Stimulated activated CD4-positive, alpha-beta T cell treated with anti-CD3 and anti-CD28 coated beads, Interleukin-12 subunit alpha, Interleukin-12 subunit beta, amount 100 ng/mL, for 48 hours (primary cell): Measurements from ENCODE around the gene PRKCH.
"Not testable (repeated sequence)": the region's sequence is repeated elsewhere in the genome, so short reads cannot be mapped to it uniquely, and the experiment has no call there.

ENCODE experiments used
- DNase-seq, 3 donors: peaks; one replicate each; pipeline ENCODE4 v3.0.0-alpha.2; 2020; ENCODE audit warnings: low read depth in 2 of 3, low spot score in 1 of 3

The PRKCH gene

DNA sequence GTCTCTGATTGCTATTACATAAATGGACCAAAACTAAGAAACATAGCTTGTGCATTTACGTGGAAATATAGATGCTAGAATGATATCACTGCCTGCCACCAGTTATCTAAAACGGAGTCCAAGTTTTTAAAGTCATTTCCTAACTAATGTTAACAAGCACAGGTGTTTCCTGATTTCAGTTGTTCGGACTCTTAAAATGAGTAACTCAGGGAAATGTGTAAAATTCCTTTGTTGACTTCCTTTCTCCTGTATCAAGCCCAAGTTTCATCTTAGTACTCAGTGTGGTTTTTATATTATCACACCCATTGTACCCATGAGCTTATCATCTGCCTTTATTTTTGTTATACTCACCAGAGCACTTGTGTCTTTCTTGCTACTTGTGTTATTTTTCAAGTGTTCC, 13.2 kb upstream of the PRKCH start:
- no peak for DNase-seq

DNA sequence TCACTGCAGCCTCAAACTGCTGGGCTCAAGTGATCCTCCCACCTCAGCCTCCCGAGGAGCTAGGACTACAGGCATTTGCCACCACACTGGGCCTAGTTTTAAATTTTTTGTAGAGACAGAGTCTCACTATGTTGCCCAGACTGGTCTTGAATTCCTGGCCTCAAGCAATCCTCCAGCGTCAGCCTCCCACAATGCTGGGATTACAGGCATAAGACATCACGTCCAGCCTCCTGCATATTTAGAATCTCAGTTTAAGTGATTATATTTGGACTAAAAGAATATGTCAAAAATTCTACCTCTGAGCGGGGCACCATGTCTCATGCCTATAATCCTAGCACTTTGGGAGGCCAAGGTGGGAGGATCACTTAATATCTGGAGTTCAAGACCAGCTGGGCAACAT, 12.7 kb upstream of the PRKCH start:
- DNase-seq, result not testable (repeated sequence)

DNA sequence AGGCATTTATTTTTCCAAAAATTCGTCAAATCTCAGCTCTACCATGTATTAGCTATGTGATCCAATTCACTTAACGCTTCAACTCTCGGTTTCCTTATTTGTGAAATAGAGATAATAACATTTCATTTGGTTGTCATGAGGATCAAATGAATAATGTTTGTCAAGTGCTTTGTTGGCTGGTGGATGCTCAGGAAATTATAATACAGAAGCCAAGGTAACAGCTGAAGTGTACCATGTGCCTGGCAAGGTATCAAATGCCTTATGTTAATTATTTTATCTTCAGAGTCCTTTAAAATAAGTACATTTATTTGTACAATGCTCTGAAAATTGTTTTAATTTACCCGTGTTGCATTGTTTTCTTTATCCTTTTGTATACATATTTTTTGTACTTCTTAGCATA, 6.1 kb upstream of the PRKCH start:
- DNase-seq, result no peak

DNA sequence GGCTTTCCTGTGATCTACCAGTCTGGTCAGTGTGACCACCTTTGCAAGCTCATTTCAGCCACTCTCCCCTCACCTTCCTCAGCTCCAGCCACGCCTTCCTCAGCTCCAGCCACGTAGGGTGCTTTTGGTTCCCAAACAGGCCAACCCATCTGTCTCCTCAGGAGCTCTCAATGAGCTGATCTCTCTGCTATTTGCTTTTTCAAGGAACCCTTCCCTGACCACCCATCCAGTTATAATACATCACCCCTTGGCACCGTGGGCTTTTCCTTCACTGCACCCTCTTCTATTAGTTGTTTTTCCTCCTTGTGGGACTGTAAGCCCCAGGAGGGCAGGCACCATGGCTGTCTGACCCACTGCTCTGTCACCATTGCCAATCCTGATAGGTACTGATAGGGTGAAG, 2.3 kb upstream of the PRKCH start:
- no peak for DNase-seq

DNA sequence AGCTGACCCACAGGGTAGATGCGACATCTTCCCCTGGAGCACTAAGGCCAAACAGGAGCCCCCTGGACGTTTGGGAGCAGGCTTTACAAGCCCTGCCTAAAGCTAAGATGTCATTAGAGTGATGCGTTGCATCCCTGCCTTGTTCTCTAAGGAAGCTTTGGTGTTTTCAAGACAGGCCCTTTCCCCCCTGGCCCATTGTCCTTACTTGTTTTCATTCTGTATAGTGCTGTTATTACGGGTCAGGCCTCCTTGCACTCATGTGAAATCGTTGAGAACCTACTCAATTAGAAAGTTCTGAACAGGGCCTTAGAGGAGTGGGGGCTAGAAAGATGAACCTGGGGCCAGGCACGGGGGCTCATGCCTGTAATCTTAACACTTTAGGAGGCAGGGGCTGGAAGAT, 1.7 kb upstream of the PRKCH start:
- no peak for DNase-seq

DNA sequence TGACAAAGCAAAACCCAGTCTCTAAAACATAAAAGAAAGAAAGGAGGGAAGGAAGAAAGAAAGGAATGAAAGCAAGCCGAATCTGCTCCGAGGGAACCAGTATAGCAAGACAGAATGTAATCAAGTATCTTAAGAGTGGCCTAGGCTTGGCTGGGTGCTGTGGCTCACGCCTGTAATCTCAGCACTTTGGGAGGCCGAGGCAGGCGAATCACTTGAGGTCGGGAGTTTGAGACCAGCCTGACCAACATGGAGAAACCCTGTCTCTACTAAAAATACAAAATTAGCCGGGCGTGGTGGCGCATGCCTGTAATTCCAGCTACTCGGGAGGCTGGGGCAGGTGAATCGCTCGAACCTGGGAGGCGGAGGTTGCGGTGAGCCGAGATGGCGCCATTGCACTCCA, 1.2 kb upstream of the PRKCH start:
- not testable (repeated sequence) for DNase-seq

DNA sequence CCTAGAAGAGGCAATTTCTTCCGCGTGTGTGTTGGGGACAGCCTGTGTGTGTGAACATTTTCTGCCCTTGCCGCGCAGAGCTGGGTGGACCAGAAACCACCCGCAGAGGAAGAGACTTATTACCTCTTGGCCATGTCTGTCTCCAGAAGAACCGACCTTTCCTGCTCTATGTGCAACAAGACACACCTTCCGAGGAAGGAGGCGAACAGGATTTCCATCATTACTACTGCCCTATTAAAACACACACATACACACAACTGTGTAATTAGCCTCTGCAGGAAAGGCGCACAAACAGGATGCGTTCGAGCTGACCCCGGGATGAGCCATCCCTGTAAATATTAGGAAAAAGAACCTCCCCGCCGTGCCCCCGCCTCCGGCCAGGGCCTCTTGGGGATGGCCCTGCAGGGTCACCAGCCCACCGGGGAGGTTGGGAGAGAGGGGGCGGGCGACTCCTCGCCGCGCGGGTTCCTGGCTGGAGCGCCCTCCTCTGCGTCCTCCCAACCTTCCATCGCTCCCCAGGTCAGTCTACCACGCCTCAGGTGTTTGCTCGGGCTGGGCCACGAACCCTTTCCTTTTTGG, 484 bp upstream of the PRKCH start:
- DNase-seq, result no peak

DNA sequence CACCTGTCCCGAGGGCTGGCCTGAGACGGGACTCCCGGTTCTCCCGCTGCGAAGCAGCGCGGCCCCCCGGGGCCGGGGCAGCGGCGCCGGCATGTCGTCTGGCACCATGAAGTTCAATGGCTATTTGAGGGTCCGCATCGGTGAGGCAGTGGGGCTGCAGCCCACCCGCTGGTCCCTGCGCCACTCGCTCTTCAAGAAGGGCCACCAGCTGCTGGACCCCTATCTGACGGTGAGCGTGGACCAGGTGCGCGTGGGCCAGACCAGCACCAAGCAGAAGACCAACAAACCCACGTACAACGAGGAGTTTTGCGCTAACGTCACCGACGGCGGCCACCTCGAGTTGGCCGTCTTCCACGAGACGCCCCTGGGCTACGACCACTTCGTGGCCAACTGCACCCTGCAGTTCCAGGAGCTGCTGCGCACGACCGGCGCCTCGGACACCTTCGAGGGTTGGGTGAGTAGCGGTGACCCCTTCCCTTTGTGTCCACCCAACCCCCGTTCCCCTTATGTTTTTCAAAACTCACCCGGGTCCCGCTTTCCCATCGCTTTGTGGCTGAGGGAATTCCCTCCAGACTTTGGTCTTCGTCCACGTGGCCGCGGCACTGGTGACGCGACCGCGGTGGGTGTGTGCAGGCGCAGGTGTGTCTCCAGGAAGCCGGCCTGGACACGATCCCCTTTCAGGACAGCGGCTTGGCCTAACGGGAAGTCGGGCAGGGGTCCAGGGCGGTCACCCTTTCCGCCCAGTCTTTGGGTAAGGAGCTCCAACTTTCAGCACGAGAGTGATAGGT, 826 bp downstream of the PRKCH start:
- no peak for DNase-seq

DNA sequence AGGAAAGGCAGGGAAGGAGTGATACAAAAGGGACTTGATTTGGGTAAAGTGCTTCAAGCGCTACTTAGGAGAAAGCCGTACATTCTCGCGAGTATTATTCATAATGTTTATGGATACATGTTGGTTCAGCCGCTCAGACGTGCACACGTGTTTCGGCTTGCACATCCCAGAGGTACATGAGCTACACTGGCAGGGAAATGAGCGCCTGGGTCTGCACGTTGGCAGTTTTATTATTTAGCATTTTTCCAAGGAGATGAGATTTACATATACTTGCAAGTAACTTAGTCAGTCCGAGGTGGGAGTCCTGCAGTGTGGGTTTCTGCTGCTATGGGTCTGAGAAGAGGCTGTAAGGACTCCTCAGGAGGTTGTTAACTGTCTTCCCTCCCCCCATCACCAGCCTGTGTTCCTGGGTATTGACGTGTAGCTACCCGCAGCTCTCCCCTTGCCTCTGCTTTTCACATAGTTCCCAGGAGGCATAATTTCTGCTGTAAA, 1.5 kb downstream of the PRKCH start:
- DNase-seq, result no peak

DNA sequence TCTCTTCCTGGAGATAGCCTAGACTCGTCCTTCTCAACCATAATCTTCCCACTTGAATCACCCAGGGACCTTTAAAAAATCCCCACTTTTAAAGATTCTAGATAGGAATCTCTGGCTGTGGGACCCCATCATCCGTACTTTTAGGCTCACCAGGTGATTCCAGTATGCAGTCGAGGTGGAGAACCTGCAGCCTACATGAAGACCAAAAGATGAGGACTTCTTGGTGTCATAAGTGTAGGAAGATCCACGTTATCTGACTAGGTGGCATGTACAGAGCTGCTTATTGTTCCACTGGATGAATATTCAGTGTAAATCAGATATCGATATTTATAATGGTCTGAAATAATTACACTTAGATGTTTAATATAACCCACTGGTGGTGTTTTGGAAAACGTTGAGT, 2.6 kb downstream of the PRKCH start:
- no peak for DNase-seq

DNA sequence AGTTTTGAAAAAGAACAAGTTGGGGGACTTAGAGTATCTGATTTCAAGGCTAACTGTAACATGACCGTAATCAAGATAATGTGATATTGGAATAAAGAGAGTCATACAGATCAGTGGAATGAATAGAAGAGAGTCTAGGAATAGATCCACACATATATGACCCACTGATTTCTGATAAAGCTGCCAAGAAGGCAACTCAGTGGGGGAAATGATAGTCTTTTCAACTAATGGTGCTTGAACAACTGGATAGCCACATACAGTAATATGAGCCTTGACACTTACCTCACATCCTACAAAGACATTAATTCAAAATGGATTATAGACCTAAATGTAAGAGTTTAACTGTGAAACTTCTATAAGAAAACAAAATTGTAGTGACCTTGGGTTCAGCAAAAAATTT, 3.8 kb downstream of the PRKCH start:
- DNase-seq, result no peak

DNA sequence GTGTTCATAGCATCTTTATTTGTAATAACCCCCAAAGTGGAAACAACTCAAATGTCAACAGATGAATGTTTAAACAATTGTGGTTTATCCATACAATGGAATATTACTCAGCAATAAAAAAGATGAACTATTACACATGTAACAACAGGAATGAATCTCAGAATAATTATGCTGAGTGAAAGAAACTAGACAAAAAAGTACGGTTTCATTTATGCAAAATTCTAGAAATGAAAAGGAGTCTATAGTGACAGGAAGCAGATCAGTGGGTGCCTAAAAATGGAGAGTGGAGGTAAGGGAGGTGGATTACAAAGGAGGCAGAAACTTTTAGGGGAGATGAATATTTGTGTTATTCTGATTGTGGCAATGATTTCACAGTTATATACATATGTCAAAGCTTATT, 4.8 kb downstream of the PRKCH start:
- no peak for DNase-seq

DNA sequence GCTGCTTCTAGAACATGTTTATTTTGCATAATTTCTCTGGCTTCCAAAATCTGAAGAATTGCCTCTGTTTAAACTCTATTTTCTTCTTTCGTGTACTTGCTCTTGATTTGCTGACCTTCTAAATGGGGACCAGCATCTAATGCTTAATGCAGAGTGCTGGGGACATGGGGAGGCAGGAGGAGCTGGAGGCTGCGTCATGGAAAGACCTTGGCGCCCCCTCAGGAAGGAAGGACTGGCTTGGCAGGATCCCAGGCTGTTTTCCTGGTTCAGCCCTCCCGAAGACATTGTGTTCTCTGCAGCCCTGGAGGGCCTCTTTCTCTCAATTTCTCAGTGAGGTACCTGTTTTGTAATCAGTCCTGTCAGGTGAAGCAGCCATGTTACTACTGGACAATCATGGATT, 5.5 kb downstream of the PRKCH start:
- DNase-seq, result no peak

DNA sequence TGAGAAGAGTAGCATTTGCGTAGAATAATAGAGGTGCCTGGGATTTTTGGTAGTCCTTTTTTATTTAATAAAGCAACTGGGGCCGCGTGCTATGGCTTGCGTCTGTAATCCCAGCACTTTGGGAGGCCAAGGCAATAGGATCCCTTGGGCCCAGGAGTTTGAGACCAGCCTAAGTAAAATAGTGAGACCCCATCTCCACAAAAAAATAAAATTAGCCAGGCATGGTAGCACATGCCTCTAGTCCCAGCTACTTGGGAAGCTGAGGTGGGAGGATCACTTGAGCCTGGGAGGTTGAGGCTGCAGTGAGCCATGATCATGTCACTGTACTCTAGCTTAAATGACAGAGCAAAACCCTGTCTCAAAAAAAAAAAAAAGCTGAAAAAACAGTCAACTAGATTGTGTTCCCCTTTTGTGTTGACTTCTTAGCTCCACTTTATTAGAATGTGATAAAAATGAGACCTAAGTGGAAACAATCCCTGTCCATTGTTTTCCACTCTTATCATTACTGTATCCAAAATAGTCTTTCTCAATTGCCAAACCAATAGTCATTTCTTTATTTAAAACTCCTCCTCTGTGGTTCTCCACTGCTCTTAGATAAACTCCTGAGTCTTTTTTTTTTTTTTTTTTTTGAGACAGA, 7.4 kb downstream of the PRKCH start:
- no peak for DNase-seq

DNA sequence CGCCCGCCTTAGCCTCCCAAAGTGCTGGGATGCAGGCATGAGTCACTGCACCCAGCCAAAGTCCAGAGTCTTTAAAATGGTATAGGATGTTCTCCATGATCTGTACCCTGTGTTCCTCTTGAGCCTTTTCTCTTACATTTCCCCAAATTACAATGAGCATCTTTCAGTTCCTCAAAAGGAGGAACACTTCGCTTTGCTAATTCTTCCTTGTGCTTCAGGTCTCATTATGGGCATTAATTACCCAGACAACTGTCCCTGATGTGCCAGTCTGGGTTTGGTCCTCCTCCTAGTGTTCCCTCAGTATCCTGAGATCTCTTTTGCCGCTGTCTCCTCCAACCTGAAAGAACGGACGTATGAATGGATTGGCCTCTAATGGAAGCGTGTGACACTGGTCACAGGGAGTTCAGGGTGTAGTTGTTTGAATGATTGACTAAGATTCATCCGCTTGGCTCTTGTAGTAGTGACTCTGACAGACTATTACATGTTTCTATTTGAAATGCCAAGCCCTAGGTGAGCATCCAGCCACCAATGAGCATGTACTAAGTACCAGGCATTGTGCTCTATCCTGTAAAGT, 8.2 kb downstream of the PRKCH start:
- DNase-seq, result no peak

DNA sequence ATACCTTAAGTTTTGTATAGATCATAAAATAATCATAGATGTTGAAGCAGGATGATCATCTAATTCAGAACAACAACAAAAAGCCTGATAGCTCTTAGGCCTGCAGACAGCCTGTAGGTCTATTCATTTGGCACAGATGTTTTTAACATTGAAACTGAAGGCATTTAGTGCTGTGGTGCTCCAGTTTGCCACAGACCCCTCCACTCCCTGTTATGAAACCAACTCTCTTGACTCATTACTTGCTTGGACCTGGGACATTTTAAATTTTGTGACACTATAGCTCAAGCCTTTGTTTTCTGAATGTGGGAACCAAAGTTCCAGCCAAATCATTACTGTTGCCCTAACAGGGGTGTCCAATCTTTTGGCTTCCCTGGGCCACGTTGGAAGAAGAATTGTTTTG, 9.1 kb downstream of the PRKCH start:
- no peak for DNase-seq

DNA sequence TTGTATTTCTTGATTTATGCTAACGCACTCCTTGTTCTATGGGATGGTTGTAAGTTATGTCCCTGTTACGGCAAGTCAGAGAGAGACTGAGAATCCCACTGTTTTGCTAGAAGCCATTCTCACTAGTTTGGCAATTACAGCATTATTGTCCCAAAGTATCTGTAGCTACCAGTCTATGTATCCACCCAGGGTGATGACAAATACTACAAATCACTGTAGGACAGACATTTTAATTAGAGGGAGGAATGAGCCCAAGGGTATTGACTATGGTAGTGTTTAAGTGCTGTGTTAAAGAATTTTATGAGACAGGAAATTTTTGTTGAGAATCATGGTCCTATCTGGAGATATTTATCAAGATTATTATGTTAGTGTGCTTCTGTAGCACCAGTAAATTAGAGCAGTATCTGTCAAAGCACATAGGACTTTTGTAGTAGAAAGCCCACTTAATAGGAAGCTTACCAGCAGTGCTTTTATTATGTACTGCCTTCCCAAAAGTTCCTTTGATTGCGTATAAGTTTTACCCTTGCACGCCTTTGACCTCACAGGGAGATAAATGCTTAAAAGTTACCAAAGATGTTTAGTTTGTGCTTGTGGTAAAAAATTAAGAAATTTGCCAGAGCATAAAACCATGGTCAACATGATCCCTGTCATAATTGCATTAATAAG, 10.7 kb downstream of the PRKCH start:
- no peak for DNase-seq

DNA sequence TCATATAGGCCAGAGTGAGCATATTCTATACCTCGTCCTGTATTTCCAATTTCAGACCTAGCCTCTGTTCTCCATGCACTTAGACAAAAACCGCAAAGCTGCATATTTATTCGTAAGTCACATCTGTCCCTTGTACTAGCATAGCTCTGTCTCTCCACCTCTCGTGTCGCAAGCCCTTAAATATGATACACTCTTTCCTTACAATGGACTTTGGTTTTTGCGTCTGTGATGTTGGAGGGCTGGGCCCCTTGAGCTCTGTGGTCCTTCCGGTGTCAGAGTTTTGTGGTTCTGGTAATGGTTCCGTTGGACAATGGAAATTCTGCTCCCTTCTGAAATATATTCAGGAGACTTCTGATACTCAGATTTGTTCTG, 11.3 kb downstream of the PRKCH start:
- no peak for DNase-seq

DNA sequence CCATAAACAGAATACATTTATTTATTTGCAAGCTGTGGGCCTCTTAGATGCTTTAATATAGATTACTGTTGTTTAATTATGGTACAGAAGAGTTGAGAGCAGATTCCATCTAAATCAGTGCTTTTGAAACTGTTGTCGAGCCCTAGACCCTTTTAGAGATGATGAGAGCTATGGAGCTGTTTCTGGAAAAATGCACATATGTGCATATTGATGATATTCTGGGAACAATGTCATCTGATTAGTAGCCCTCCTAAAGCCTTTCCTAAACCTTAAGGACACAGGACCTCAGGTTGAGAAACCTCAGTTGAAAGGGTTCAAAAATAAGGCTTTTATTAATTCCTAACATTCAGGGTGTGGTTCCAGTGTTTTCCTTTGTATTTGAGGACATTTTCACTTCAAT, 11.7 kb downstream of the PRKCH start:
- DNase-seq, result no peak

DNA sequence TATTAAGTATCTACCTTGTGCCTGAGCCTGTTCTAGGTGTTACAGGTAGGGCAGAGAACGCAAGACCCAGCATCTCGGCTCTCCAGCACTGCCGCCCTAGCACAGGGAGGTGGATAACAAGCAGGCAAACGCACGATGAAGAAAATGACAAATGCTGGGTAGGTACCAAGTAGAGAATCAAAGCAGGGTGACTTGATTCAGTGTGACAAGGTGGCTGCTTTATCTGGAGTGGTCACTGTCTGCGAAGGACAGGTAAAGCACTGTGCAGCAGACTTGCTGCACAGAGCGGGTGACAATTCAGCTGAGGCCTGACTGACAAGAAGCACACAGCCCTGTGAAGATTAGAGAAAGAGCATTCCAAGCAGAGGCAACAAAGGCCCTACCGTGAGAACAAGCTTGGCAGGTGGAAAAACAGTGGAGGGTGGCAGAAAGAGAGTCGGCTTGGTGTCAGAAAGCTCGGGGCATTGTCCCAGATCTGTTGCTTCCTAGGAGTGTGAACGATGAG, 12.9 kb downstream of the PRKCH start:
- no peak for DNase-seq

DNA sequence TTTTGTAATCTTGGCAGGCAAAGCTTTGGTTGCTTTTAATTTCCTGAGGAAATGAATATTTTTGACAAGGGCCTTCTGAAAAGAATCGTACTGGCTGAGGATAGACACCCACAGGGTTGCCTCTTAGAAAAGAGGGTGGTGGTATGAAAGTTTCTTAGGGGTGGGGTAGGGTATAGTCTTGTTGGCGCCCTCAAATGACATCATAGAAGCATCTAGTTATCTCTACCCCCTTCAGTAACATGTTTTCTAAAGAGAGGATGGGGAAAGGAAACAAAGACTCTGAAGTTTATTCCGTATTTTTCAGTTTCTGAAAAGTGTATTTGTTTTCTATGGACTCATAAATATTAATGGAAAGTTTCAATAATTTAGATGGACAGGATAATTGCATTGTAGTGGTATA, 13.7 kb downstream of the PRKCH start:
- no peak for DNase-seq
